CD8-positive, alpha-beta memory T cell (primary cell): ENCODE data around the gene PLS1. TPM values are rescaled to one million over a fixed set of nuclear protein-coding genes. Genes with fewer than 3 reads are reported as not detected.
"Not testable (repeated sequence)": the region's sequence is repeated elsewhere in the genome, so short reads cannot be mapped to it uniquely, and the experiment has no call there.

Source experiments
- CTCF ChIA-PET: fragments of 350-600 bp; sonication (Branson Sonifier 250); formaldehyde crosslinking; loops from one replicate; lab custom pipeline; 2021; ENCODE audit warnings: antibody characterized with exemption; lab: Charles Lee
- POLR2A ChIA-PET: fragments of 350-600 bp; sonication (Branson Sonifier 250); formaldehyde crosslinking; loops from one replicate; lab custom pipeline; 2021; ENCODE audit warnings: antibody characterized with exemption; lab: Charles Lee
- DNase-seq, 5 donors: peaks; one replicate each; pipeline versions ENCODE4 v3.0.0 to v3.0.0-alpha.2; 2020 to 2022; ENCODE audit warnings: mixed read lengths in 1 of 5
- H3K27ac ChIP-seq: one replicate; pipeline ENCODE4 v1.7.0; 2013; ENCODE audit warnings: low read depth, mild to moderate bottlenecking, low read length, moderate library complexity
- H3K27me3 ChIP-seq: 2 replicates; pipeline ENCODE4 v1.7.0; 2013; ENCODE audit warnings: low read length, mild to moderate bottlenecking; ENCODE audit not compliant: insufficient read depth, poor library complexity, severe bottlenecking
- H3K36me3 ChIP-seq: 2 replicates; pipeline ENCODE4 v1.7.0; 2013; ENCODE audit warnings: mild to moderate bottlenecking, low read length, moderate library complexity; ENCODE audit not compliant: insufficient read depth
- H3K4me1 ChIP-seq: 2 replicates; pipeline ENCODE4 v1.7.0; 2013; ENCODE audit warnings: mild to moderate bottlenecking, low read length, moderate library complexity; ENCODE audit not compliant: insufficient read depth
- H3K4me3 ChIP-seq: 2 replicates; pipeline ENCODE4 v1.7.0; 2013; ENCODE audit warnings: mild to moderate bottlenecking, low read length
- H3K9me3 ChIP-seq: 2 replicates; pipeline ENCODE4 v1.7.0; 2013; ENCODE audit warnings: mild to moderate bottlenecking, low read length
- H3K27ac Mint-ChIP-seq, 8 donors: one replicate each; pipeline ENCODE4 v1.8.0; 2020 to 2021; ENCODE audit warnings: mixed read lengths in 8 of 8, mild to moderate bottlenecking in 6 of 8, inconsistent platforms in 3 of 8, moderate library complexity in 3 of 8
- H3K27me3 Mint-ChIP-seq, 2 donors: one replicate each; pipeline ENCODE4 v1.8.0; 2020 to 2021; ENCODE audit warnings: mixed read lengths in 2 of 2, mild to moderate bottlenecking in 1 of 2, moderate library complexity in 1 of 2
- H3K36me3 Mint-ChIP-seq, 3 donors: one replicate each; pipeline ENCODE4 v1.8.0; 2020 to 2021; ENCODE audit warnings: mixed read lengths in 3 of 3, inconsistent platforms in 1 of 3, mild to moderate bottlenecking in 1 of 3
- H3K4me1 Mint-ChIP-seq, 3 donors: one replicate each; pipeline ENCODE4 v1.8.0; 2020 to 2021; ENCODE audit warnings: mixed read lengths in 3 of 3, inconsistent platforms in 1 of 3, mild to moderate bottlenecking in 1 of 3
- H3K4me3 Mint-ChIP-seq, 7 donors: one replicate each; pipeline ENCODE4 v1.8.0; 2020 to 2021; ENCODE audit warnings: mixed read lengths in 7 of 7, mild to moderate bottlenecking in 6 of 7, moderate library complexity in 4 of 7, inconsistent platforms in 2 of 7
- H3K9me3 Mint-ChIP-seq, 5 donors: one replicate each; pipeline ENCODE4 v1.8.0; 2020 to 2022; ENCODE audit warnings: mixed read lengths in 5 of 5, mild to moderate bottlenecking in 3 of 5, moderate library complexity in 2 of 5, inconsistent platforms in 1 of 5
- polyA plus RNA-seq: library from polyadenylated mRNA; unstranded; fragments of 300-500 nt; fragmentation: Illumina TruSeq; gene quantifications from one replicate; pipeline ENCODE4 v1.2.3, GENCODE V29; 2021
- total RNA-seq, 2 experiments: library from RNA; stranded (reverse); gene quantifications; one replicate each; pipeline ENCODE4 v1.2.3, GENCODE V29; 2021

The PLS1 gene
- total RNA-seq (1 to 10 TPM; 3.7 to 4.1 TPM), polyA plus RNA-seq (4.0 TPM)

GRCh38 chr3:142595951-142596725 lies at the start of gene PLS1:
Gene PLS1 (plus strand): TSS chr3:142596393. CDS start chr3:142664238, 67,845 bp downstream.
- Histone ChIP-seq H3K4me3 (peak within 1 kb of the TSS; percentile 93), H3K27me3 (no peaks in the 10 kb centered on the region), H3K4me1 (no peaks in the 10 kb centered on the region), H3K27ac (peak within 1 kb of the TSS; percentile 58), H3K9me3 (no peaks in the 10 kb centered on the region), H3K36me3 (no peaks in the 10 kb centered on the region)
- ChIA-PET POLR2A (interaction anchor here (0.6 to 1.8 kb wide), 2 partner anchors 18 to 405 kb away, joined by 3 to 9 read pairs; partner anchors contain the start of gene ATR), CTCF (interaction anchor here (2.0 to 3.1 kb wide), 2 partner anchors 9 to 18 kb away, joined by 9 to 15 read pairs; partner anchors contain the start of gene ATR)
- DNase-seq: peak; percentile 73 to 87 (median 83)
- H3K9me3 Mint-ChIP-seq: no peaks in the 10 kb centered on the region
- H3K27ac Mint-ChIP-seq: peak within 1 kb of the TSS; percentile 72 to 98 (median 94)
- peak within 1 kb of the TSS; percentile 91 to 99 (median 98) for H3K4me3 Mint-ChIP-seq
- peaks cover 15 to 26% (median 21%) of the 10 kb centered on the region in 3 donors for H3K4me1 Mint-ChIP-seq
- peaks cover 2 to 12% of the 10 kb centered on the region in 2 donors for H3K27me3 Mint-ChIP-seq
- peaks cover 0 to 5% (median 2%) of the 10 kb centered on the region in 3 donors for H3K36me3 Mint-ChIP-seq

DNA sequence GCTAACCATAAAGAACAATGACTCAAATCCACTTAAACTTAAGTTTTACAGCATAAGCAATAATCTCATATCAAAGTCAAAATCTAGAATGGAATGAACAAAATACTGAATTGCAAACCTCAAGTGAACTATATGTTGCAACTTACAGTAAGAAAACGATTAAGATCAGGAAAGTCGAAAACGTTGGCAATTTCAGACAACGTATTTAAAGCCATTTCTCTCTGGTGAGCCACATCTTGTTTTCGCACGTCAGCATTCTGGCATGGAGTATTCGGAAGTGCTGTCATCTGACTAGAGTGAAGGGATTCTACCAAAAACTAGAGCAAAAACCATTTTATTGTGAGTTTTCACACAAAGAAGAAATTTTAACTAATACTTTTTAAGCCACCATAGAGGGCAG lies 46.2 kb upstream of the PLS1 start:
- peaks cover 24 to 67% (median 30%) of the 10 kb centered on the region in 3 donors for H3K36me3 Mint-ChIP-seq
- ChIA-PET CTCF (no interaction called here), POLR2A (no interaction called here)
- no peaks in the 10 kb centered on the region for H3K27me3 Mint-ChIP-seq
- no peak overlapping the region for H3K4me3 ChIP-seq
- H3K9me3 ChIP-seq: no peaks in the 10 kb centered on the region
- no peak overlapping the region for H3K27ac ChIP-seq
- no peaks in the 10 kb centered on the region for H3K27me3 ChIP-seq
- H3K4me1 ChIP-seq: no peaks in the 10 kb centered on the region
- H3K4me3 Mint-ChIP-seq: no peak overlapping the region
- H3K27ac Mint-ChIP-seq: peak overlapping the region in 1 of 8 donors; percentile 30
- no peaks in the 10 kb centered on the region for H3K9me3 Mint-ChIP-seq
- H3K4me1 Mint-ChIP-seq: peaks cover 0 to 5% (median 1%) of the 10 kb centered on the region in 3 donors
- no peak for DNase-seq
- peaks cover 30% of the 10 kb centered on the region for H3K36me3 ChIP-seq

DNA sequence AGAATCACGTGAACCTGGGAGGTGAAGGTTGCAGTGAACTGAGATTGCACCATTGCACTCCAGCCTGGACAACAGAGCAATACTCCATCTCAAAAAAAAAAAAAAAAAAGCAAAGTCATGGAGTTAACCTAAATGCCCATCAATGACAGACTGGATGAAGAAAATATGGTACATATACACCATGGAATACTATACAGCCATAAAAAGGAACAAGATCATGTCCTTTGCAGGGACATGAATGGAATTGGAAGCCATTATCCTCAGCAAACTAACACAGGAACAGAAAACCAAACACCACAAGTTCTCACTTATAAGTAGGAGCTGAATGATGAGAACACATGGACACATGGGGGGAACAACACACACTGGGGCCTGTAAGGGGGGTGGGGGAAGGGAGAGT lies 43.6 kb upstream of the PLS1 start:
- POLR2A ChIA-PET: interaction anchor here (0.8 kb wide), 1 partner anchor 955 kb away, joined by 4 read pairs; no protein-coding TSS in a partner anchor
- H3K27me3 ChIP-seq, CTCF ChIA-PET, H3K4me3 Mint-ChIP-seq, H3K27me3 Mint-ChIP-seq, DNase-seq, H3K27ac ChIP-seq, H3K9me3 Mint-ChIP-seq, H3K4me1 Mint-ChIP-seq, H3K4me1 ChIP-seq, H3K9me3 ChIP-seq, H3K27ac Mint-ChIP-seq, H3K4me3 ChIP-seq: not testable (repeated sequence)
- peaks cover 39% of the 10 kb centered on the region for H3K36me3 ChIP-seq
- H3K36me3 Mint-ChIP-seq: peaks cover 36 to 84% (median 39%) of the 10 kb centered on the region in 3 donors

GRCh38 chr3:142553741-142554140 lies 42.5 kb upstream of the PLS1 start:
- peaks cover 39% of the 10 kb centered on the region for H3K36me3 ChIP-seq
- Mint-ChIP-seq H3K36me3 (peaks cover 36 to 77% (median 39%) of the 10 kb centered on the region in 3 donors), H3K4me1 (peaks cover 0 to 5% (median 1%) of the 10 kb centered on the region in 3 donors), H3K27ac (no peak overlapping the region), H3K27me3 (no peaks in the 10 kb centered on the region), H3K4me3 (no peak overlapping the region), H3K9me3 (no peaks in the 10 kb centered on the region)
- H3K27ac ChIP-seq: no peak overlapping the region
- ChIA-PET CTCF (no interaction called here), POLR2A (interaction anchor here (0.7 to 0.8 kb wide), 2 partner anchors 71 to 956 kb away, joined by 4 to 7 read pairs; no protein-coding TSS in a partner anchor)
- H3K4me3 ChIP-seq: no peak overlapping the region
- H3K9me3 ChIP-seq: no peaks in the 10 kb centered on the region
- H3K4me1 ChIP-seq: no peaks in the 10 kb centered on the region
- DNase-seq: no peak
- no peaks in the 10 kb centered on the region for H3K27me3 ChIP-seq

GRCh38 chr3:142560118-142560517 lies 36.1 kb upstream of the PLS1 start:
- Histone ChIP-seq H3K4me1 (no peaks in the 10 kb centered on the region), H3K27ac (no peak overlapping the region), H3K9me3 (no peaks in the 10 kb centered on the region), H3K27me3 (no peaks in the 10 kb centered on the region), H3K36me3 (peaks cover 32% of the 10 kb centered on the region), H3K4me3 (no peak overlapping the region)
- Mint-ChIP-seq H3K9me3 (no peaks in the 10 kb centered on the region), H3K4me1 (peaks cover 4 to 14% (median 4%) of the 10 kb centered on the region in 3 donors), H3K36me3 (peaks cover 12 to 77% (median 31%) of the 10 kb centered on the region in 3 donors), H3K4me3 (no peak overlapping the region), H3K27ac (no peak overlapping the region), H3K27me3 (no peaks in the 10 kb centered on the region)
- POLR2A ChIA-PET: no interaction called here
- CTCF ChIA-PET: no interaction called here
- no peak for DNase-seq

DNA sequence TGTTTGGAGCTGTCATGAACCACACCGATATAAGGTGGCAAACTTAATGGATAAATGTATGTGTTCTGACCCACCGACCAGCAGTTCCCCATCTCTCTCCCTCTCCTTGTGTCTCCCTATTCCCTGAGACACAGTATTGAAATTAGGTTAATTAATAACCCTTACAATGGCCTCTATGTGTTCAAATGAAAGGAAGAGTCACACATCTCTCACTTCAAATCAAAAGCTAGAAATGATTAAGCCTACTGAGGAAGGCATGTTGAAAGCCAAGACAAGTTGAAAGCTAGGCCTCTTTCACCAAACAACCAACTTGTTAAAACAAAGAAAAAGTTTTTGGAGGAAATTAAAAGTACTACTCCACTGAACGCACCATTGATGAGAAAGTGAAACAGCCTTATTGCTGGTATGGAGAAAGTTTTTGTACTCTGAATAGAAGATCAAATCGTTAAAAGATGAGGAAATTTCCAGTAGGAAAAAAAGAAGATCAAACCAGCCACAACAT lies 32.6 kb upstream of the PLS1 start:
- no peak overlapping the region for H3K4me3 Mint-ChIP-seq
- DNase-seq: no peak
- H3K4me1 ChIP-seq: no peaks in the 10 kb centered on the region
- no peak overlapping the region for H3K4me3 ChIP-seq
- H3K27me3 ChIP-seq: no peaks in the 10 kb centered on the region
- H3K27ac Mint-ChIP-seq: peak overlapping the region in 4 of 8 donors; percentile 47 to 73 (median 60)
- ChIA-PET POLR2A (no interaction called here), CTCF (no interaction called here)
- H3K27ac ChIP-seq: no peak overlapping the region
- no peaks in the 10 kb centered on the region for H3K27me3 Mint-ChIP-seq
- H3K36me3 Mint-ChIP-seq: peaks cover 7 to 78% (median 23%) of the 10 kb centered on the region in 3 donors
- no peaks in the 10 kb centered on the region for H3K9me3 Mint-ChIP-seq
- no peaks in the 10 kb centered on the region for H3K9me3 ChIP-seq
- peaks cover 14 to 36% (median 22%) of the 10 kb centered on the region in 3 donors for H3K4me1 Mint-ChIP-seq
- H3K36me3 ChIP-seq: peaks cover 24% of the 10 kb centered on the region

DNA sequence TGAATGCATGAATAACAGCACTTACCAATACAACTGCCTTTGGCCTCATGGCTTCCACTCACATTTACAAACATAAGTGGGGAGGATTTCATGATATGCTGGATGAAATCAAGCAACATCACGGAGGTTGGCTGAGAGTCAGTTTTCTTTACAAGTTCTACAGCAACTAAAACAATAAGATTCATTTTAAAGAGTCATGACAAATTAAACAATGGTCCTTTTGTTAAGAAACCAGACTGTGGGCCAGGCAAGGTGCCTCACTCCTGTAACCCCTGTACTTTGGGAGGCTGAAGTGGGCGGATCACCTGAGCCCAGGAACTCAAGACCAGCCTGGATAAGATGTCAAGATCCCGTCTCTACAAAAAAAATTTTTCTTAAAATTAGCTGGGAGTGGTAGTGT lies 30.1 kb upstream of the PLS1 start:
- Histone ChIP-seq H3K4me1 (no peaks in the 10 kb centered on the region), H3K9me3 (no peaks in the 10 kb centered on the region), H3K27ac (no peak overlapping the region), H3K4me3 (no peak overlapping the region), H3K36me3 (peaks cover 21% of the 10 kb centered on the region), H3K27me3 (no peaks in the 10 kb centered on the region)
- Mint-ChIP-seq H3K9me3 (no peaks in the 10 kb centered on the region), H3K36me3 (peaks cover 5 to 68% (median 19%) of the 10 kb centered on the region in 3 donors), H3K27ac (peak overlapping the region in 3 of 8 donors; percentile 1 to 71 (median 58)), H3K27me3 (no peaks in the 10 kb centered on the region), H3K4me1 (peaks cover 19 to 47% (median 31%) of the 10 kb centered on the region in 3 donors), H3K4me3 (no peak overlapping the region)
- ChIA-PET CTCF (interaction anchor here (1.0 kb wide), 1 partner anchor 21 kb away, joined by 3 read pairs; no protein-coding TSS in a partner anchor), POLR2A (no interaction called here)
- DNase-seq: no peak
